ENCODE measurements around the gene BRINP3.
"Not testable (repeated sequence)": the region's sequence is repeated elsewhere in the genome, so short reads cannot be mapped to it uniquely, and the experiment has no call there.

BRINP3 gene

GRCh38 chr1:190176776-190177175 is 300.9 kb downstream of the BRINP3 start:
- no peak for DNase-seq

GRCh38 chr1:190175320-190175719 is 302.3 kb downstream of the BRINP3 start:
- DNase-seq: no peak

- no peak for DNase-seq
Measured at GRCh38 chr1:190172651-190173430, 304.8 kb downstream of the BRINP3 start.

- no peak for DNase-seq
Measured at GRCh38 chr1:190170321-190170720, 307.3 kb downstream of the BRINP3 start.

- no peak for DNase-seq
Measured at GRCh38 chr1:190169311-190170067, 308.2 kb downstream of the BRINP3 start.

GRCh38 chr1:190168893-190169280 is 308.8 kb downstream of the BRINP3 start:
- no peak for DNase-seq

- no peak for DNase-seq
Measured at GRCh38 chr1:190168116-190168892, 309.4 kb downstream of the BRINP3 start.

GRCh38 chr1:190159146-190159545 is 318.5 kb downstream of the BRINP3 start:
- no peak for DNase-seq

- DNase-seq: no peak
Measured at GRCh38 chr1:190154744-190155143, 322.9 kb downstream of the BRINP3 start.

- no peak for DNase-seq
Measured at GRCh38 chr1:190147616-190148015, 330.0 kb downstream of the BRINP3 start.

GRCh38 chr1:190144650-190145049 is 333.0 kb downstream of the BRINP3 start:
- no peak for DNase-seq

- DNase-seq: no peak
Measured at GRCh38 chr1:190140644-190141043, 337.0 kb downstream of the BRINP3 start.

GRCh38 chr1:190138702-190139101 is 339.0 kb downstream of the BRINP3 start:
- DNase-seq: no peak

- DNase-seq: no peak
Measured at GRCh38 chr1:190138266-190138665, 339.4 kb downstream of the BRINP3 start.

- DNase-seq: no peak
Measured at GRCh38 chr1:190129366-190129765, 348.3 kb downstream of the BRINP3 start.

- no peak for DNase-seq
Measured at GRCh38 chr1:190126728-190127127, 350.9 kb downstream of the BRINP3 start.

- DNase-seq: no peak
Measured at GRCh38 chr1:190124068-190124467, 353.6 kb downstream of the BRINP3 start.

GRCh38 chr1:190120564-190120963 is 357.1 kb downstream of the BRINP3 start:
- DNase-seq: not testable (repeated sequence)

GRCh38 chr1:190119683-190120082 is 358.0 kb downstream of the BRINP3 start:
- no peak for DNase-seq

- no peak for DNase-seq
Measured at GRCh38 chr1:190116921-190117320, 360.7 kb downstream of the BRINP3 start.

- no peak for DNase-seq
Measured at GRCh38 chr1:190104961-190105360, 372.7 kb downstream of the BRINP3 start.

- no peak for DNase-seq
Measured at GRCh38 chr1:190102757-190103326, 374.8 kb downstream of the BRINP3 start.

GRCh38 chr1:190101756-190102155 is 375.9 kb downstream of the BRINP3 start:
- DNase-seq: no peak
